ENCODE measurements around the gene MEAK7.

The MEAK7 gene

DNA sequence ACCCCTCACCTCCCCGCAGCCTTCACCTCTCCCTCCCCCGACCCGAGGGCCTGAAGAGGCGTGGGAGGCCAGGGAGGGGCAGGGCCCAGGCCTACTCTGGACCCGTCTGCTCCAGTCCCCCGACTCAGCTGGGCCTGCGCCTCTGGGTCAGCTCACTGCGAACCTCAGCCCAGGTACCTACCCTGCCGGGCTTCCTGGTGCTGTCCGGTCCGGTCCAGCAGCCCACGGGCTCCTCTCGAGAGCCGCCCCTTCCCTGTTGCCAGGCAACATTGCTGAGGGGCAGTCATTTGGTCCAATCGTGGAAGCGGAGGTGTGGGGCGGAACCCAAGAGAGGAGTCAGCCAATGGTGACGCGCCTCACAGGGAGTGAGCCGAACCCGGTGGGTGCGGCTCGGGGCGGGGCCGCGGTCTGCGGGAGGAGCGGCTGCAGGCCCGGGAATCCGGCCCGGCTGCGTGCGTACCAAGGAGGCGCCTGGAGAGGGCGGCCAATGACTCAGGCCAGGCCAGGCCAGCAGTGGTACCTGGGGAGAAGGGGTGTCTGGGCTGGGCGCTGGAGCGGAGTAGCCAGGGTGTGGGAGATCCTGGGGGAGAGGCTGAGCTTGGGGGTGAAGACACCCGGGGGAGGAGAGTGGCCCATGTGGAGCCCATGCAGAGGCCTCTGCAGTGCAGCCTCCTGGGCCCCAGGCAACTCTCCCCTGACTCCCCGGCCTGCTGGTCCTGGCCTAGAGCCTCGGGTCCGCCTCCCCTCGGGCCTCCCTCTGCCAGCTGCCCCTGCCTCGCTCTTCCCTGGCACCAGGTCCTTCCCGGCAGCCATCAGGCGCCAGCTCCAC lies at the start of gene MEAK7:
Gene MEAK7, minus strand, starts transcription at position 240 of the 829 bp plus-strand sequence. CDS start 6,573 bp downstream, outside the sequence.
- peak; percentile 93 for DNase-seq

- no peak for DNase-seq
These were observed 49.5 kb upstream of the MEAK7 start for GRCh38 chr16:84553873-84554399.

- no peak for DNase-seq
These were observed 47.7 kb upstream of the MEAK7 start for GRCh38 chr16:84552135-84552534.

GRCh38 chr16:84550096-84550495 lies 45.6 kb upstream of the MEAK7 start:
- DNase-seq: no peak

GRCh38 chr16:84548971-84549844 lies 44.7 kb upstream of the MEAK7 start:
- DNase-seq: no peak

DNA sequence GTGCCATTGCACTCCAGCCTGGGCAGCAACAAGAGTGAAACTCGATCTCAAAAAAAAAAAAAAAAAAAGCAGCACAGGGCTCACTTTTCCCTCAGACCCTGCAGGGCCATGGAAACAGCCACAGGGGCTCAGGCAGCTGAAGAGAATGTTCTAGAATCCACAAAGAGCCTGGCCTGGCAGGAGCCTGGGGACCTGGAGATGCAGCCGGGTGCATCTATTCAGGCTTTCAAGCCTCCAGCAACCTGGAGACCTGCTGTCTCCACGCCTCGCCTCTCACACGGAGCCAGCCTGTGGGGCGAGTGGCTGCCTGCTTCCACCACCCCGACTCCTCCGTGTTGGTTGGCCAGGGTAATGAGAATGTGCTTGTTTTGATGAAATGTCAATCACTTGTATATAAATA lies 44.0 kb upstream of the MEAK7 start:
- no peak for DNase-seq

DNA sequence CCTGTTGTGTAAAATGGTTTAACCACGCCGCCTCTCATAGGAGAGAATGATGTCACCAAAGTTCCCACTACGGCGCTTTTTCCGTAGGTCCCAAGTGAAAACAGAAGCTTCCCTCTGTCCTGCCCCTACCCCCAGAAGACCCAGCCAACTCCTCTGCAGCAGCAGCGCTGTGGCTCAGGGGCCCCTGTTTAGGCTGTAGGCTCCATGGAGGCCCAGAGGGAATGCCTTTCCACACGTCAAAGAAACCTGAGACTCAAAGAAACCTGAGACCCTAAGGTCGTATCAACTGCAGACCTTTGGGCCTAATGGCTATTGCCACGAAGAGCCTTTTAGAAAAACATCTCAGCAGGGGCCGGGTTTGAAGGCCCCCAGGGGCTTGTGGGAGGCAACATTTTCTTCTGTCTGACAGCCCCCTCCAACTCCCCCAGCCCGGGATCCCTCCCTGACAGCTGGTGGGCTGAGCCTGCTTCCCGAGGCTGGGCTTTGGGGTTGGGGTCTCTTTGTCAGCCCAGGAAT lies 43.1 kb upstream of the MEAK7 start:
- no peak for DNase-seq

DNA sequence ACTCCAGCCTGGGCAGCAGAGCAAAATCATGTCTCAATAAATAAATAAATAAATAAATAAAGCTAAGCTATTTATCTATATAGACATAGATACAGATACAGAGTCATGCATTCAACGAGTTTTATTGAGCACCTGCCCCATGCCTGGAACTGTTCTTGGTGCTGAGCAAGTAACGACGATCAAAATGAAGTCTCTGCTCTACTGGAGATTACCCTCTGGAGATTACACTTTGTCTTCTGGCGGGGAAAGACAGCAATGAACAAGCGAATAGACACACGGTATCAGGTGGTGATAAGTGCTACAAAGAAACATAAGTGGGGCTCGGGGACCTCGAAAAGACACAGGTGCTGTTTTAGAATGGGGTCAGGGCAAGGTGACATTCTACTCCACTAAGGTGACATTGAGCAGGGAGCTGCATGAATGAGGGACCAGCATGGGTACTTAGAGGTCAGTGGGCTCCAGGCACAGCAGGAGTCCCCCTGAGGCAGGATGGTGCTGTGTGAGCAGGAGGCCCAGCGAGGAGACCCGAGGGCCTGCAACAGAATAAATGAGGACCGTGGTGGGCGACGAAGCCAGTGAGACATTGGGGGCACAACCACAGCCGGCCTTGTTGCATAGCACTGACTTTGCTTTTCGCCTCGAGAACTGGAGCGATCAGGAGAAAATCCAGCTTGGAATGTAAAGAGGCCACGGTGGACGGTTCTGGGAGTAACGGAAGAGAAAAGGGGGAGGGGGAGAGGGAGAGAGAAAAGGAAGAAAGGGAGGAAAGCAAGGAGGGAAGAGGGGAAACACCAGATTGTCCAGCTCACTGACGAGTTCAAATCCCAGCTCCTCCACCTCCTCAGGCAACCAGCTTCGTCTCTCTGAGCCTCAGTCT lies 42.4 kb upstream of the MEAK7 start:
- DNase-seq: no peak

GRCh38 chr16:84545114-84545737 lies 40.8 kb upstream of the MEAK7 start:
- DNase-seq: no peak

- DNase-seq: no peak
These were observed 39.7 kb upstream of the MEAK7 start for GRCh38 chr16:84544031-84544773.

DNA sequence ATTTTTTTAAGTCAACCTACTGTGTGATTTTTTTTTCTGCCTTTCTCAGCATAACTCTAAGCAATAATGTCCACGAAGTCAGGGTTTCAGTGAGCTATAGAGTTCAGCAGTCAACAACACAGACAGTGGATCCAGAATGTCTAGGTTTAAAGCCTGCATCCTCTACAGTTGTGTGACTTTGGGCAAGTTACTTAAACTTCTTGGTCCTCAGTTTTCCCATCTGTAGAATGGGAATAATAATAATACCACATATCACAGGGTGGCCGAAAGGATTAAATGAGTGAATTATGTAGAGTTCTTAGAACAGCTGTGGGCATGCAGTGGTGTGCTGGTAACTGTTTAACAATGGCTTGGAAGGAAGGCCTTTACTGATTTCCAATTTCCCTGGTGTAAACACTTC lies 38.8 kb upstream of the MEAK7 start:
- no peak for DNase-seq

GRCh38 chr16:84541999-84542817 lies 37.7 kb upstream of the MEAK7 start:
- no peak for DNase-seq

- no peak for DNase-seq
These were observed 35.7 kb upstream of the MEAK7 start for GRCh38 chr16:84540194-84540593.

DNA sequence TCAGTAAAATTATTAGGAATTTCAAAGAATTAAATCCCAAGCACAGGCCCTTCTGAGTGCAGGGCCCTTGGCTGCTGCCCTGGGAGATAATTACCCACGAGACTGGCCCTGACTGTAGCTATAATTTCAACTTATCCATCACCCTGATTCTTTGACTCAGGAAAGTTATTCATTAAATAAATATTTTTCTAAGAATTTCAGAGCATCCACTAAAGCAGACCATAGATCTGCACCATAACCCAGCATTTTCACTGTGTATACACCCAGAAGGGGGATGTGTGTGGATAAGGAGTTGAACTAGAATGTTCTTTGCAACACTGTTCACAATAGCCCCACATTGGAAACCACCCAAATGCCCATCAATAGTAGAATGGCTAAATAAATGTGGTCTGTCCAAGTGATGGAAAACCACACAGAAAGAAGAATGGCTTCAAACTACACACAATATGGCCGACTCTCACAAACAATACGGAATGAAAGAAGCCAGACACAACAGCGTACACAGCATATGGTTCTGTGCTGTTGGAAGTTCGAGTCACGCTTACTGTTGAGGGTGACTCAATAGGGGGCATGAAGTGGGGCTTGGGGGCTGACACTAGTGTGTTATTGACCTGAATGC lies 33.9 kb upstream of the MEAK7 start:
- DNase-seq: no peak

DNA sequence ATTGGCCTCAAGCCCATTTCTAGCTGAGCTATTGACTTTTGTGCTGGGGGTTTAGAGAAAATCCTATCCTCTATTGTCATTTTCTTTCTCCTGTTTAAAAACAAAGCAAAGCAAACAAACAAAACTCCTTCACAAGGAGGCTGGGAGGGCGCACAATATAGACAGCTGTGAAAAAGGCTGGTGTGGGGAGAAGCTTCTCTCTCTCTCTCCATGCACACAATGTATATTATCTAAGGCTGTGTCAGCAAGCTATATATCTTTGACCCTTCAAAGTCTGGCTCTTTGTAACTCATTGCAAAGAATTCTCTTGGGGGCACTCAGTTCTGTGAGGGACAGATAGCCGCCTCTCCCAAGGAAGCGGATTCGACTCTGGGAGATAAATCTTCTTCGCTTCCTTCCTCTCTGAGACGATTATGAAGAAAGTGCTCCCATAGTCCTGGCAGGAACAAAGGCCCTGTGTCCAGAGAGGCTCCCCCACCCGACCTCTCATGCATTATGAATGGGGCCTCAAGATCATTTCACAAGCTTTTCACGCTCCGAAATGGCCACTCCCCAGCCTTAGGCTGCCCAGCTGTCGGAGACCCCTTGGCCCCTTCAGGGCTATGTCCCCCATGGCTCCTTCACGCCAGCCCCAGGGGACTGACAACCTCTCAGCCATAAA lies 33.2 kb upstream of the MEAK7 start:
- no peak for DNase-seq

DNA sequence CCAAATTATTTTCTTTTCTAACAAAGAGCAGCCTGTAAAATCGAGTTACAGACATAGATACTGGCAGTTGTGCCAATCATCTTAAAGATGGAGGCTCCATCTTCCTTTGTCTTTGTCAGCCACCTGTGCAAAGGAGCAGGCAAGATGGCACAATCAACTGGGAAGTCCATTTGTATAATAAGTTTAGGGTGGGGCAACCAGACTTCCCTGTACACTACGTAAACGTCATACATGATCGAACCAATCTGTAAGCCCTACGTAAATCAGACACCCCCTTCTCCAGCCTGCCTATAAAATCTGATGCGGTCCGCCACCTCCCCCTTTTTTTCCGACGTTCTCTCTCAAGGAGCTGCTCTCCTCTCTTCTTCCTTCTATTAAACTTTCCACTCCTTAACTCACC lies 31.4 kb upstream of the MEAK7 start:
- no peak for DNase-seq

DNA sequence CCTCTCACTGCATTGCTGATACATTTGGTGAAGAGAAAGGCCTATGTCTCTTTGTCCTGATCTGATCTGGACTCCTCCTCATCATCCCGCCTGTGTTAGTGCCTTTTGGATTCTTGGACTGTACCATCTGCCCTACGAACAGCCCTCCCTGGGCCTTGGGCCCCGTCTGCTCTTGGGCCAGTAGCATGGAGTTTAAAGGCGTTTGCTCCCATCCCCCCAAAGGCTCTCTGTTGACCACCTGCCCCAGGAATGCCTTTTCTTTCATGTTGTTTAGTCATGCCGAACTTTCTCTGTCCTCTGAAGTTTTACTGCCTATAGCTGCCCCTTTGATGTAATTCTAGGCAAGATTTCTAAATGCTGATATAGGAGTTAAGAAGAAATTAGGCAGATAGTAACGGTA lies 30.9 kb upstream of the MEAK7 start:
- no peak for DNase-seq

DNA sequence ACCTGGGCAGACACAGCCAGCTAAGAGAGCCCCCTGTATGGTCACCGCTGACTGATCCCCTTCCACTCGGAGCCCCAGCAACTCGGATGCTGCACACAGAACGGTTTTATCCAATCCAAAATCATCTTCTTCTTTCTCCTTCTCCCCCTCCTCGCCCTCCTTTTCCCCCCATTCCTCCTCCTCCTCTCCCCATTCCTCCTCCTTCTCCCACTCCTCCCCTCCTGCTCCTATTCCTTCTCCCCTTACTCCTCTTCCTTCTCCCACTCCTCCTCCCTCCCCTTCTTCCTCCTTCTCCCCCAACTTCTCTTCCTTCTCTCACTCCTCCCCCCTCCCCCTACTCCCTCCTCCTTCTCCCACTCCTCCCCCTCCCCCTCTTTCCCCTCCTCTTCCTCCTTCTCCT lies 30.4 kb upstream of the MEAK7 start:
- no peak for DNase-seq

- DNase-seq: no peak
These were observed 28.5 kb upstream of the MEAK7 start for GRCh38 chr16:84532855-84533486.
